BLaER1 treated with 17β-estradiol and CSF1 and Interleukin-3, amounts not matched to agents 10 nM and 100 nM (cell line): ENCODE measurements around the gene HS3ST4.

ENCODE experiments used
- H3K27ac ChIP-seq, 11 experiments: shearing (Covaris generic); formaldehyde crosslinking; 2 replicates each; pipeline ENCODE4 v1.8.1; 2022
- H3K27me3 ChIP-seq, 11 experiments: shearing (Covaris generic); formaldehyde crosslinking; 2 replicates each; pipeline ENCODE4 v1.8.1; 2022
- H3K36me3 ChIP-seq, 11 experiments: shearing (Covaris generic); formaldehyde crosslinking; 2 replicates each; pipeline ENCODE4 v1.8.1; 2022
- H3K4me1 ChIP-seq, 10 experiments: shearing (Covaris generic); formaldehyde crosslinking; 2 replicates each; pipeline ENCODE4 v1.8.1; 2022
- H3K4me2 ChIP-seq, 11 experiments: shearing (Covaris generic); formaldehyde crosslinking; 2 replicates each; pipeline ENCODE4 v1.8.1; 2022
- H3K4me3 ChIP-seq, 10 experiments: shearing (Covaris generic); formaldehyde crosslinking; 2 replicates each; pipeline ENCODE4 v1.8.1; 2022
- H3K9ac ChIP-seq, 11 experiments: shearing (Covaris generic); formaldehyde crosslinking; 2 replicates each; pipeline ENCODE4 v1.8.1; 2022
- H3K9me3 ChIP-seq, 11 experiments: shearing (Covaris generic); formaldehyde crosslinking; replicated peaks in 1 of 11; 2 replicates each; pipeline ENCODE4 v1.8.1; 2022
- H4K20me1 ChIP-seq, 11 experiments: shearing (Covaris generic); formaldehyde crosslinking; 2 replicates each; pipeline ENCODE4 v1.8.1; 2022
- Cebpa-rat ChIP-seq, 11 experiments: shearing (Covaris generic); IDR thresholded peaks; 2 replicates each; pipeline ENCODE4 v1.8.1; 2022

Gene HS3ST4

DNA sequence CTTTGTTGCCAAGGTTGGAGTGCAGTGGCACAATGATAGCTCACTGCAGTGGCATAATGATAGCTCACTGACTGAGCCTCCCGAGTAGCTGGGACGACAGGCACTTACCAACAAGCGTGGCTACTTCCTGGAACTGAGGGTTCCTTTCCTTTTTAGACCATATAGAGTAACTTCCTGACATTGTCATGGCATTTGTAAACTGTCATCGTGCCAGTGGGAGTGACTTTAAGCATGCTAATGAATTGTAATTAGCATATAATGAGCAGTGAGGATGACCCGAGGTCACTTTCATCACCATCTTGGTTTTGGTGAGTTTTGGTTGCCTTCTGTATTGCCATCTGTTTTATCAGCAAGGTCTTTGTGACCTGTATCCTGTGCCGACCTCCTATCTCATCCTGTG is 162.4 kb downstream of the HS3ST4 start:
- H3K27me3 ChIP-seq: no peaks in the 10 kb centered on the region
- peaks cover 0 to 13% (median 11%) of the 10 kb centered on the region in 11 experiments; a peak in 12 of 22 replicates for H3K9me3 ChIP-seq
- H3K4me3 ChIP-seq: no peak overlapping the region
- H3K4me2 ChIP-seq: no peak overlapping the region
- H3K36me3 ChIP-seq: no peaks in the 10 kb centered on the region
- TF ChIP-seq Cebpa-rat (IDR thresholded peaks at IDR 0.05): no peak
- H3K9ac ChIP-seq: no peak overlapping the region
- no peaks in the 10 kb centered on the region for H3K4me1 ChIP-seq
- no peak overlapping the region for H3K27ac ChIP-seq
- H4K20me1 ChIP-seq: no peaks in the 10 kb centered on the region

- TF ChIP-seq Cebpa-rat (IDR thresholded peaks at IDR 0.05): no peak
- peaks cover 0 to 19% (median 11%) of the 10 kb centered on the region in 11 experiments; a peak in 13 of 22 replicates for H3K9me3 ChIP-seq
- no peaks in the 10 kb centered on the region for H4K20me1 ChIP-seq
- no peak overlapping the region for H3K4me3 ChIP-seq
- no peaks in the 10 kb centered on the region for H3K27me3 ChIP-seq
- no peaks in the 10 kb centered on the region for H3K36me3 ChIP-seq
- no peaks in the 10 kb centered on the region for H3K4me1 ChIP-seq
- H3K9ac ChIP-seq: no peak overlapping the region
- no peak overlapping the region for H3K4me2 ChIP-seq
- no peak overlapping the region for H3K27ac ChIP-seq
Observed at GRCh38 chr16:25855063-25855462, 163.3 kb downstream of the HS3ST4 start.

- Histone ChIP-seq H3K9me3 (peaks cover 0 to 19% (median 11%) of the 10 kb centered on the region in 11 experiments; a peak in 13 of 22 replicates), H3K36me3 (no peaks in the 10 kb centered on the region), H3K4me3 (no peak overlapping the region), H3K27ac (no peak overlapping the region), H3K9ac (no peak overlapping the region), H4K20me1 (no peaks in the 10 kb centered on the region), H3K4me1 (no peaks in the 10 kb centered on the region), H3K27me3 (no peaks in the 10 kb centered on the region), H3K4me2 (no peak overlapping the region)
- TF ChIP-seq Cebpa-rat (IDR thresholded peaks at IDR 0.05): no peak
Observed at GRCh38 chr16:25855818-25856217, 164.1 kb downstream of the HS3ST4 start.

- Histone ChIP-seq H3K4me1 (no peaks in the 10 kb centered on the region), H4K20me1 (no peaks in the 10 kb centered on the region), H3K27ac (no peak overlapping the region), H3K36me3 (no peaks in the 10 kb centered on the region), H3K9me3 (peaks cover 0 to 19% (median 11%) of the 10 kb centered on the region in 11 experiments; a peak in 13 of 22 replicates), H3K9ac (no peak overlapping the region), H3K27me3 (no peaks in the 10 kb centered on the region), H3K4me2 (no peak overlapping the region), H3K4me3 (no peak overlapping the region)
- no peak for TF ChIP-seq Cebpa-rat (IDR thresholded peaks at IDR 0.05)
Observed at GRCh38 chr16:25859645-25860044, 167.9 kb downstream of the HS3ST4 start.

GRCh38 chr16:25867041-25867440 is 175.3 kb downstream of the HS3ST4 start:
- H4K20me1 ChIP-seq: no peaks in the 10 kb centered on the region
- no peak for TF ChIP-seq Cebpa-rat (IDR thresholded peaks at IDR 0.05)
- 0 out of 22 replicates have a peak, but pooled peaks cover 0 to 3% (median 0%) of the 10 kb centered on the region in 11 experiments for H3K9me3 ChIP-seq
- H3K27ac ChIP-seq: no peak overlapping the region
- H3K36me3 ChIP-seq: no peaks in the 10 kb centered on the region
- H3K4me2 ChIP-seq: no peak overlapping the region
- H3K9ac ChIP-seq: no peak overlapping the region
- H3K27me3 ChIP-seq: no peaks in the 10 kb centered on the region
- H3K4me3 ChIP-seq: no peak overlapping the region
- no peaks in the 10 kb centered on the region for H3K4me1 ChIP-seq

DNA sequence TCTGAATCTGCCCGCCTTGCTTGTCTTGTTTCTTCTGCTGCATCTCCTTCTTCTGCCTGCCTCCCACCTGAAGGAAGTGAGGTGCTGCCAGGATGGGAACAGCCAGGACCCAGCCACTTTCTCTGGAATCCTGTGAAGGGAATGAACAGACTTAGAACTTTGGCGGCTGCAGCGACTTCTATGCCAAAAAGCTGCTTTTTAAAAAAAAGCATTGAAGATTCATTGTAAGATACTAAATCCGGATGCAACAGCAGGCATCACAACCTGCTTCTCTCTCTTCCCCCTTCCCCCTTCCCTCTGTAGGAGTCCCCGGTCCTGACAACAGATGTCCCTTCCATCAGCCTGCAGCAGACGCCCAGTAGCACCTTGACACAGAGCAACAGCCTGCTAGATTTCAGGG is 176.3 kb downstream of the HS3ST4 start:
- Histone ChIP-seq H3K4me2 (no peak overlapping the region), H3K27ac (no peak overlapping the region), H3K9me3 (0 out of 22 replicates have a peak, but pooled peaks cover 0 to 3% (median 0%) of the 10 kb centered on the region in 11 experiments), H3K27me3 (no peaks in the 10 kb centered on the region), H3K4me3 (no peak overlapping the region), H4K20me1 (no peaks in the 10 kb centered on the region), H3K36me3 (no peaks in the 10 kb centered on the region), H3K9ac (no peak overlapping the region), H3K4me1 (no peaks in the 10 kb centered on the region)
- no peak for TF ChIP-seq Cebpa-rat (IDR thresholded peaks at IDR 0.05)

DNA sequence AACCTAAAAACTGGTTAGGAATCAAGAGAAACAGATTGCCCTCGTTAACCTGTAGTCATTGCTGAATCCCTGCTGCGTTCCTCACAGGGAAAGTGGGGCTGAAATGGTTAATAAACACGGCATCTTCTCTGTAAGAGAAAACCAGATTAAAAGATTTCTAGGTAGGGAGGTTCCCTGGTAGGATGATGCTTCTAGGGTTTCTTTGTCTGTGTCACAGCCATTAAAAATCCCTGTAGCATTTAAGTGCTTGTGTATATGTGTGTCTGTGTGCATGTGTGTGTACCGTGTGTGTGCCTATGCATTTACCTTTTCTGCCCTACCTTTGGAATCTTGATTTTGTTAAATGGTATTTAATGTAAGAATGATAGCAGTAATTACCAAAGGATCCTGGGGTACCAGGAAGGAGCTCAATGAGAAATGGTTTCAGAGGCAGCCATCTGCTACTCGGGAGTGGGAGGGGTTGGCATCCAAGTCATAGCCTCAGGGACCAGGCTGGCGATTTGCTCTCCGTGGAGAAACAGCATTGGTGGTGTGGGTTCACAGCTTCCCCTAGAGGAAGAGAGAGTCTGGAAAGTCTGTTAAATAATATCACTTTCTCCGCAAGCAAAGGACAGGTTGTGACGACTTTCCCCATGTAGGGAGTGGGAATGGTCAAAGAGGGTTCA is 177.1 kb downstream of the HS3ST4 start:
- H4K20me1 ChIP-seq: no peaks in the 10 kb centered on the region
- 0 out of 22 replicates have a peak, but pooled peaks cover 0 to 3% (median 0%) of the 10 kb centered on the region in 11 experiments for H3K9me3 ChIP-seq
- no peaks in the 10 kb centered on the region for H3K27me3 ChIP-seq
- no peak overlapping the region for H3K9ac ChIP-seq
- H3K4me1 ChIP-seq: no peaks in the 10 kb centered on the region
- H3K36me3 ChIP-seq: no peaks in the 10 kb centered on the region
- no peak overlapping the region for H3K27ac ChIP-seq
- no peak overlapping the region for H3K4me2 ChIP-seq
- no peak for TF ChIP-seq Cebpa-rat (IDR thresholded peaks at IDR 0.05)
- no peak overlapping the region for H3K4me3 ChIP-seq

DNA sequence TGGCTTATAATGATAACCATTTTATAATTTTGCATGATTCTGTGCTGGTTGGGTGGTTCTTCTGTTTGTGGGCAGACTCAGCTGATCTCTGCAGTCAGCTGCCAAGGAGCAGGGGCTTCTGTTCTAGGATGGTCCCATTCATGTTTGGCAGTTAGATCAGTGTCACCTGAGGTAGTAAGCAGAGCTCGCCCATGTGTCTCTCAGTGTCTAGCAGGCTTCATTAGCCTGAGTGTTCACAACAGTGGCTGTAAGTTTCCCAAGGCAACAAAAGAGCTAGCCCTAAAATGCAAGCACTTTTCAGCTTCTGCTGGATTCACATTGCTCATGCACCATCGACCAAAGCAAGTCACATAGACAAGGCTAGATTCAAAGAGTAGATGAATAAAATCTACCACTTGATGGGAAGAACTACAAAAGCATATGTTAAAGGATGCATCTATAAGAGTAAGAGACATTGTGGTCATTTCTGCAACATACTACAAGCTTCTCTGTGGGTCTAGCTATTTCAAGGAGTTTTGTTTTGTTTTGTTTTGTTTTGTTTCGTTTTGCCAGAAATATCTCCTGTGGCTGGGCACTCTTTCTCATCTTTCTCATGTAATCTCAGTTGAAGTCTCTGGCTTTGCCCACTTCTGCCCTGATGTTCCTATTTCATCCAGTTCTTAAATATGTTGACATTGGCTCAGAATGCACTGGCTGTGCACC is 180.8 kb downstream of the HS3ST4 start:
- Histone ChIP-seq H3K27ac (no peak overlapping the region), H3K9me3 (no peaks in the 10 kb centered on the region), H4K20me1 (no peaks in the 10 kb centered on the region), H3K4me1 (no peaks in the 10 kb centered on the region), H3K27me3 (no peaks in the 10 kb centered on the region), H3K4me2 (no peak overlapping the region), H3K36me3 (no peaks in the 10 kb centered on the region), H3K9ac (no peak overlapping the region), H3K4me3 (no peak overlapping the region)
- TF ChIP-seq Cebpa-rat (IDR thresholded peaks at IDR 0.05): no peak

DNA sequence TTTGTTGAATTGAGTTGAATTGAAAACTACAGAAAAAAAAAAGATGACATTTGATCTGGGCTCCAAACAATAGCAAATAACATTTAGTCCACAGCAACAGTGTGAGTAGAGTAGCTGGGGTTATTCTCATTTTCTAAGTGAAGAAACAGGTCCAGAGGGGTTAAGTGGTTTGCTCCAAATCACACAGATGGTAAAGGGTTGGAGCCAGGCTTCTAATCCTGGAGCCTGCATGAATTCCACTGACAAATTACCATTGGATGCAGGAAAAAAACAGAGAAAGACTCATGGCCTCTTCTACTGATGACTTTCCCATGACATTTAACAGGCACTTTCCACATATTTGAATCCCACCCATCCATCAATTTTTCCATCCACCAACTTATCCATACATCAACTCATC is 182.4 kb downstream of the HS3ST4 start:
- Histone ChIP-seq H3K9ac (no peak overlapping the region), H3K4me3 (no peak overlapping the region), H3K27me3 (no peaks in the 10 kb centered on the region), H4K20me1 (no peaks in the 10 kb centered on the region), H3K27ac (no peak overlapping the region), H3K36me3 (no peaks in the 10 kb centered on the region), H3K4me1 (no peaks in the 10 kb centered on the region), H3K4me2 (no peak overlapping the region), H3K9me3 (no peaks in the 10 kb centered on the region)
- no peak for TF ChIP-seq Cebpa-rat (IDR thresholded peaks at IDR 0.05)
